Astrocyte (in vitro differentiated cells and primary cell): ENCODE results near the gene DTNB. TPM values are rescaled to one million over a fixed set of nuclear protein-coding genes. Genes with fewer than 3 reads are reported as not detected.

Experiments used
- DNase-seq: peaks from one replicate; pipeline ENCODE4 v3.0.0-alpha.2; 2010; ENCODE audit warnings: low read depth
- FAIRE-seq: peaks from 2 replicates; lab custom pipeline; 2011; peaks lifted over from hg19 to GRCh38; lab: Jason Lieb, UNC
- H2AFZ ChIP-seq: 2 replicates; pipeline ENCODE4 v1.6.0; 2012; ENCODE audit warnings: low read depth, low read length, inconsistent platforms
- H3K27ac ChIP-seq: 2 replicates; pipeline ENCODE4 v1.5.1; 2011; ENCODE audit warnings: low read depth, low read length, inconsistent platforms
- H3K27me3 ChIP-seq: 2 replicates; pipeline ENCODE4 v1.6.0; 2011; ENCODE audit warnings: low read length, inconsistent platforms; ENCODE audit not compliant: insufficient read depth
- H3K36me3 ChIP-seq: 2 replicates; pipeline ENCODE4 v1.5.1; 2011; ENCODE audit warnings: low read length, inconsistent platforms; ENCODE audit not compliant: insufficient read depth
- H3K4me1 ChIP-seq: 2 replicates; pipeline ENCODE4 v1.5.1; 2011; ENCODE audit warnings: low read length, inconsistent platforms; ENCODE audit not compliant: insufficient read depth
- H3K4me2 ChIP-seq: 2 replicates; pipeline ENCODE4 v1.6.0; 2012; ENCODE audit warnings: low read length, inconsistent platforms
- H3K4me3 ChIP-seq: 2 replicates; pipeline ENCODE4 v1.5.1; 2011; ENCODE audit warnings: low read depth, mild to moderate bottlenecking, low read length, inconsistent platforms; ENCODE audit not compliant: insufficient read depth
- H3K79me2 ChIP-seq: 2 replicates; pipeline ENCODE4 v1.6.0; 2012; ENCODE audit warnings: mild to moderate bottlenecking, low read length, inconsistent platforms; ENCODE audit not compliant: insufficient read depth
- H3K9ac ChIP-seq: 2 replicates; pipeline ENCODE4 v1.6.0; 2012; ENCODE audit warnings: mild to moderate bottlenecking, low read length, inconsistent platforms
- H3K9me3 ChIP-seq: 2 replicates; pipeline ENCODE4 v1.5.1; 2012; ENCODE audit warnings: low read depth, mild to moderate bottlenecking, low read length, inconsistent platforms; ENCODE audit not compliant: insufficient read depth
- H4K20me1 ChIP-seq: 2 replicates; pipeline ENCODE4 v1.6.0; 2012; ENCODE audit warnings: low read length, inconsistent platforms; ENCODE audit not compliant: insufficient read depth
- H3K27ac Mint-ChIP-seq: one replicate; pipeline ENCODE4 v1.8.0; 2021; ENCODE audit warnings: mild to moderate bottlenecking, mixed read lengths; ENCODE audit not compliant: unreplicated experiment
- H3K27me3 Mint-ChIP-seq: one replicate; pipeline ENCODE4 v1.8.0; 2021; ENCODE audit warnings: low read depth, mixed read lengths; ENCODE audit not compliant: unreplicated experiment
- H3K36me3 Mint-ChIP-seq: one replicate; pipeline ENCODE4 v1.8.0; 2021; ENCODE audit warnings: low read depth, mixed read lengths; ENCODE audit not compliant: unreplicated experiment
- H3K4me1 Mint-ChIP-seq: one replicate; pipeline ENCODE4 v1.8.0; 2021; ENCODE audit warnings: low read depth, mixed read lengths; ENCODE audit not compliant: unreplicated experiment
- H3K4me3 Mint-ChIP-seq: one replicate; pipeline ENCODE4 v1.8.0; 2021; ENCODE audit warnings: mild to moderate bottlenecking, moderate library complexity, mixed read lengths; ENCODE audit not compliant: unreplicated experiment
- H3K9me3 Mint-ChIP-seq: one replicate; pipeline ENCODE4 v1.8.0; 2021; ENCODE audit warnings: mild to moderate bottlenecking, mixed read lengths; ENCODE audit not compliant: unreplicated experiment
- EZH2 ChIP-seq: IDR thresholded peaks from 2 replicates; pipeline ENCODE4 v1.6.1; 2012; ENCODE audit warnings: mild to moderate bottlenecking, low read length, inconsistent platforms; ENCODE audit not compliant: insufficient read depth
- total RNA-seq: library from RNA; stranded (reverse); gene quantifications from 2 replicates; pipeline ENCODE4 v1.2.1, GENCODE V29; 2021
- TF ChIP-seq, protein P1 (sequence below): IDR thresholded peaks from 2 replicates; pipeline ENCODE4 v1.5.1; 2011; ENCODE audit warnings: low read depth, mild to moderate bottlenecking, inconsistent platforms, low read length, moderate library complexity; ENCODE audit not compliant: insufficient read depth

DTNB gene
- total RNA-seq, 1 donor from 2014 or later: 5.1 TPM

DNA sequence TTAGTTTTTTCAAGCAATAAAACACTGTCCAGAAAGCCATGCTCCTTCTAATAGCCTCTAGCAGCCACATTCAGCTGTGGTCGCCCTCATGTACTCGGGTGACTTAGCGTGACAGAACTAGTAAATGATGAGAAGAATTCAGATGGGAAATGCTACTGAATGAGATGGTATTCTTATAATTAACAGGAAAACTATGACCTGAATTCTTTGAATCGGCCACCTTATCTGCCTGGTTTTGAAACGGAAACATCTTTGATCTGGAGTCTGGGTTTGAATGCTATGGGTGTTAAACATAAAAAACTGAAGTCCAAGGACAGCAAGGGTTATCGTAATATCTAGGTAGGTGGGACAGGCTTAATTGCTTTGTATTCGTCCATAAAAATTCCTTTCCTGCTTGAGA lies 192.8 kb downstream of the DTNB start:
- no peaks in the 10 kb centered on the region for H3K36me3 Mint-ChIP-seq
- FAIRE-seq (no peak), DNase-seq (no peak)
- peaks cover 26% of the 10 kb centered on the region for H3K4me1 Mint-ChIP-seq
- Histone ChIP-seq H3K9ac (no peak overlapping the region), H3K79me2 (no peaks in the 10 kb centered on the region), H3K27ac (no peak overlapping the region), H2AFZ (no peak overlapping the region), H3K4me2 (no peak overlapping the region), H3K4me1 (peaks cover 10% of the 10 kb centered on the region), H3K9me3 (peaks cover 2% of the 10 kb centered on the region), H3K4me3 (no peak overlapping the region), H3K27me3 (no peaks in the 10 kb centered on the region), H4K20me1 (no peaks in the 10 kb centered on the region), H3K36me3 (no peaks in the 10 kb centered on the region)
- peaks cover 7% of the 10 kb centered on the region for H3K9me3 Mint-ChIP-seq
- H3K27me3 Mint-ChIP-seq: no peaks in the 10 kb centered on the region
- TF ChIP-seq, protein P1, sequence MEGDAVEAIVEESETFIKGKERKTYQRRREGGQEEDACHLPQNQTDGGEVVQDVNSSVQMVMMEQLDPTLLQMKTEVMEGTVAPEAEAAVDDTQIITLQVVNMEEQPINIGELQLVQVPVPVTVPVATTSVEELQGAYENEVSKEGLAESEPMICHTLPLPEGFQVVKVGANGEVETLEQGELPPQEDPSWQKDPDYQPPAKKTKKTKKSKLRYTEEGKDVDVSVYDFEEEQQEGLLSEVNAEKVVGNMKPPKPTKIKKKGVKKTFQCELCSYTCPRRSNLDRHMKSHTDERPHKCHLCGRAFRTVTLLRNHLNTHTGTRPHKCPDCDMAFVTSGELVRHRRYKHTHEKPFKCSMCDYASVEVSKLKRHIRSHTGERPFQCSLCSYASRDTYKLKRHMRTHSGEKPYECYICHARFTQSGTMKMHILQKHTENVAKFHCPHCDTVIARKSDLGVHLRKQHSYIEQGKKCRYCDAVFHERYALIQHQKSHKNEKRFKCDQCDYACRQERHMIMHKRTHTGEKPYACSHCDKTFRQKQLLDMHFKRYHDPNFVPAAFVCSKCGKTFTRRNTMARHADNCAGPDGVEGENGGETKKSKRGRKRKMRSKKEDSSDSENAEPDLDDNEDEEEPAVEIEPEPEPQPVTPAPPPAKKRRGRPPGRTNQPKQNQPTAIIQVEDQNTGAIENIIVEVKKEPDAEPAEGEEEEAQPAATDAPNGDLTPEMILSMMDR: no peak
- no peak for TF ChIP-seq EZH2
- no peak overlapping the region for H3K27ac Mint-ChIP-seq
- H3K4me3 Mint-ChIP-seq: no peak overlapping the region

DNA sequence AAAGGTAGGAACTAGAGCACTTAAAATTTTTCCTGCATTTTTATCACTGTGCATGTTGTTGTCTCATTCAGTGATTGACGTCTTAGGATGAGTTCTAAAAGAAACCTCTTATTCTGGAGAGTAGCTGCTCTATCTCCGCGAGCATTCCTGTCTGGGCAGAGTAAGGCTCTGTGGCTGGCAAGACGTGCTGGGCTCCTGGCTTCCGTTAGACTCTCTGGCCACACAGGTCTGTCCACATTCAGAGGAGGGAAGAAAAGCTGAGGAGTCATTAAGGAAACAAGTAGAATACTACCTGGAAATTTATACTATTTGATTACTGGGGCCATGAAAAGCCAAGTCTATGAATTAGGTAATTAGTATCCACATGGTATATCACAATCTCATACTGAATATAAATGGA lies 193.6 kb downstream of the DTNB start:
- TF ChIP-seq, protein P1: no peak
- Histone ChIP-seq H3K4me1 (peaks cover 10% of the 10 kb centered on the region), H2AFZ (no peak overlapping the region), H4K20me1 (no peaks in the 10 kb centered on the region), H3K9me3 (peaks cover 9% of the 10 kb centered on the region), H3K27me3 (no peaks in the 10 kb centered on the region), H3K36me3 (no peaks in the 10 kb centered on the region), H3K79me2 (no peaks in the 10 kb centered on the region), H3K4me3 (no peak overlapping the region), H3K4me2 (no peak overlapping the region), H3K27ac (no peak overlapping the region), H3K9ac (no peak overlapping the region)
- Mint-ChIP-seq H3K27ac (no peak overlapping the region), H3K4me3 (no peak overlapping the region), H3K27me3 (no peaks in the 10 kb centered on the region), H3K9me3 (peaks cover 14% of the 10 kb centered on the region), H3K36me3 (peaks cover 5% of the 10 kb centered on the region), H3K4me1 (peaks cover 26% of the 10 kb centered on the region)
- no peak for FAIRE-seq
- no peak for DNase-seq

DNA sequence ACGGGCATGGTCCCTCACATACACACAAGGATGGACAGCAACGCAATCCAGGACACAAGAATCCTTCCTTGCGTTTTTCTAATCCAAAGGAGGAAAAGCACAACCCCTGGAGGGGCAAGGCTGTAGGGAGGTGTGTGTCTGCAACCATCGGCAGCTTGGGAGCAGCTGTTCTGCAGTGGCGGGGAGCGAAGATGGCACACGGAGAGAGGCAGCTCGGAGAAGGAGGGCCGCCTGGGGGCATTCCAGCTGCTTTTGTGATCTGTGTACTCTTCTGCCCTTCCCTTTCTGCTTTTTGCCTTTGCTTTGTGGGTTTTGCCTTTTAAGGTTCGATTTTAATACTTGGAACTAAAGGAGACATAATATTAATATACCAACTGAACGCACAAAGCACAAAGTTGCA lies 194.6 kb downstream of the DTNB start:
- no peak for FAIRE-seq

More for the DNA sequence above, 194.6 kb downstream of the DTNB start:
- peaks cover 16% of the 10 kb centered on the region for H3K9me3 Mint-ChIP-seq
- Histone ChIP-seq H3K9me3 (peaks cover 9% of the 10 kb centered on the region), H3K27ac (no peak overlapping the region), H3K4me1 (peaks cover 10% of the 10 kb centered on the region), H2AFZ (no peak overlapping the region), H3K4me2 (no peak overlapping the region), H3K27me3 (no peaks in the 10 kb centered on the region), H3K36me3 (no peaks in the 10 kb centered on the region), H3K79me2 (no peaks in the 10 kb centered on the region), H3K9ac (no peak overlapping the region), H3K4me3 (no peak overlapping the region), H4K20me1 (no peaks in the 10 kb centered on the region)
- H3K36me3 Mint-ChIP-seq: peaks cover 6% of the 10 kb centered on the region
- DNase-seq: no peak
- no peak for TF ChIP-seq EZH2
- TF ChIP-seq, protein P1: no peak
- no peak overlapping the region for H3K27ac Mint-ChIP-seq
- H3K4me1 Mint-ChIP-seq: peaks cover 28% of the 10 kb centered on the region
- no peak overlapping the region for H3K4me3 Mint-ChIP-seq
- H3K27me3 Mint-ChIP-seq: no peaks in the 10 kb centered on the region
